Stomach (tissue), 9 donors: ENCODE results near the gene TGFBI. TPM values are rescaled to one million over a fixed set of nuclear protein-coding genes. Genes with fewer than 3 reads are reported as not detected.
A peak's percentile ranks its signal among the peaks of the same experiment; 100 is the strongest.

ENCODE experiments used
- DNase-seq, 2 donors: peaks; one replicate each; pipeline versions ENCODE4 v3.0.0 to v3.0.0-alpha.2; 2013 to 2019
- H3K27ac ChIP-seq, 5 donors: fragments of 200-600 bp in 4 of 5; sonication (generic) in 4 of 5; one replicate each; pipeline ENCODE4 v1.5.1; 2013 to 2019; ENCODE audit warnings: mild to moderate bottlenecking in 1 of 5, moderate library complexity in 1 of 5
- H3K27me3 ChIP-seq, 3 donors: fragments of 200-600 bp; sonication (generic); one replicate each; pipeline ENCODE4 v1.5.1; 2017 to 2019; ENCODE audit warnings: mixed run types in 1 of 3
- H3K36me3 ChIP-seq, 4 donors: fragments of 200-600 bp; sonication (generic); 1 replicate in 3 of 4; 2 replicates in 1 of 4; pipeline ENCODE4 v1.5.1; 2016 to 2019
- H3K4me1 ChIP-seq, 4 donors: fragments of 200-600 bp; sonication (generic); one replicate each; pipeline ENCODE4 v1.5.1; 2016 to 2019
- H3K4me3 ChIP-seq, 4 donors: fragments of 200-600 bp; sonication (generic) in 3 of 4; one replicate each; pipeline ENCODE4 v1.5.1; 2016 to 2019; ENCODE audit warnings: mild to moderate bottlenecking in 1 of 4
- H3K9me3 ChIP-seq, 4 donors: fragments of 200-600 bp; sonication (generic); one replicate each; pipeline ENCODE4 v1.5.1; 2016 to 2019
- EP300 ChIP-seq: sonication (generic); formaldehyde crosslinking; IDR thresholded peaks from one replicate; pipeline ENCODE4 v1.6.1; 2017; ENCODE audit warnings: antibody characterized with exemption
- POLR2A ChIP-seq, 4 donors: fragments of 450-650 bp; IDR thresholded peaks; one replicate each; pipeline ENCODE4 v1.6.1; 2016; ENCODE audit warnings: antibody characterized with exemption in 4 of 4, control low read depth in 2 of 4, mild to moderate bottlenecking in 1 of 4, moderate library complexity in 1 of 4
- POLR2AphosphoS5 ChIP-seq, 3 donors: sonication (generic); formaldehyde crosslinking; IDR thresholded peaks; one replicate each; pipeline ENCODE4 v1.6.1; 2016; ENCODE audit warnings: antibody characterized with exemption in 3 of 3
- WGBS, 5 donors: extraction: QIAGEN DNeasy Blood & Tissue Kit in 3 of 5; methylation state at CpG; one replicate each; pipeline versions ENCODE4 v1.1.5 to v1.1.7; 2013 to 2018; 5-methylcytosine and 5-hydroxymethylcytosine counted together
- intact Hi-C: fragments of 100-400 bp; cut with DNase I; formaldehyde crosslinking; loops from one replicate; pipeline ENCODE4 v1.15.1; 2023; ENCODE audit warnings: low total_unique reads
- polyA plus RNA-seq, 3 donors: library from polyadenylated mRNA; stranded (reverse); fragments of 200-250 nt; gene quantifications; one replicate each; pipeline ENCODE4 v1.2.3, GENCODE V29; 2013
- total RNA-seq, 5 donors: library from RNA; depleted of rRNA; stranded (reverse); fragments of >200 nt; gene quantifications; one replicate each; pipeline versions ENCODE4 v1.1.0 to v1.2.3, GENCODE V29; 2014 to 2016
- TF ChIP-seq, protein P1 (sequence below), 7 experiments: fragments of 450-650 bp in 4 of 7; fragments of 200-600 bp in 3 of 7; sonication (generic) in 3 of 7; IDR thresholded peaks; one replicate each; pipeline ENCODE4 v1.5.1; 2016 to 2019; ENCODE audit warnings: antibody characterized with exemption in 7 of 7, control low read depth in 2 of 7, mild to moderate bottlenecking in 1 of 7
- donor health status: healthy with polysubstance abuse.
- donor health status: Bipolar disorder and iron deficiency.
- donor health status: healthy.

The TGFBI gene
- total and polyA plus RNA-seq, 8 donors = 24.5 to 180 (median 62.2) TPM

DNA sequence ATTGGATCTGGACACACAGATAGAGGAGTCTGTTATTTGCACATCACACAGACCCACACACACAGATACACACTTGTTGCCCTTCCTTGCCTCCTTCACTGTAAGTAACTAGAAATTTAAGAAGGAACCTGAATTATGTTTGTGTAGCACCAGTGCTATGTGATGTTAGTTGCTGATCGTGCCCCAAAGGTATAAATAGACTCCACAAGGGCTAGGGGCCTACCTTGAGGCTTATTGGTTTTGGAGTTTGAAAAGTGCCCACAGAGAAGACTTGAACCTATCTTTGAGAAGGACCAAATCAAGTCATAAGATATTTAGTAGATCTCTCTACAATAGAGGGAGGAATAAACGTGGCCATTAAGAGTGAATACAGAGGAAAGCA, 8.8 kb upstream of the TGFBI start:
- TF ChIP-seq, protein P1, sequence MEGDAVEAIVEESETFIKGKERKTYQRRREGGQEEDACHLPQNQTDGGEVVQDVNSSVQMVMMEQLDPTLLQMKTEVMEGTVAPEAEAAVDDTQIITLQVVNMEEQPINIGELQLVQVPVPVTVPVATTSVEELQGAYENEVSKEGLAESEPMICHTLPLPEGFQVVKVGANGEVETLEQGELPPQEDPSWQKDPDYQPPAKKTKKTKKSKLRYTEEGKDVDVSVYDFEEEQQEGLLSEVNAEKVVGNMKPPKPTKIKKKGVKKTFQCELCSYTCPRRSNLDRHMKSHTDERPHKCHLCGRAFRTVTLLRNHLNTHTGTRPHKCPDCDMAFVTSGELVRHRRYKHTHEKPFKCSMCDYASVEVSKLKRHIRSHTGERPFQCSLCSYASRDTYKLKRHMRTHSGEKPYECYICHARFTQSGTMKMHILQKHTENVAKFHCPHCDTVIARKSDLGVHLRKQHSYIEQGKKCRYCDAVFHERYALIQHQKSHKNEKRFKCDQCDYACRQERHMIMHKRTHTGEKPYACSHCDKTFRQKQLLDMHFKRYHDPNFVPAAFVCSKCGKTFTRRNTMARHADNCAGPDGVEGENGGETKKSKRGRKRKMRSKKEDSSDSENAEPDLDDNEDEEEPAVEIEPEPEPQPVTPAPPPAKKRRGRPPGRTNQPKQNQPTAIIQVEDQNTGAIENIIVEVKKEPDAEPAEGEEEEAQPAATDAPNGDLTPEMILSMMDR (IDR thresholded peaks at IDR 0.05) = no peak
- no peak for TF ChIP-seq POLR2AphosphoS5 (IDR thresholded peaks at IDR 0.05)
- TF ChIP-seq EP300 = no peak
- TF ChIP-seq POLR2A (IDR thresholded peaks at IDR 0.05) = no peak
- intact Hi-C loops = no loop called here
- peak overlapping the region in 4 of 5 donors; percentile 42 to 79 (median 64) for H3K27ac ChIP-seq
- no peak overlapping the region for H3K4me3 ChIP-seq
- DNase-seq = no peak
- no peaks in the 10 kb centered on the region for H3K36me3 ChIP-seq
- peaks cover 15 to 54% (median 24%) of the 10 kb centered on the region in 4 donors for H3K4me1 ChIP-seq
- H3K9me3 ChIP-seq = no peaks in the 10 kb centered on the region
- H3K27me3 ChIP-seq = no peaks in the 10 kb centered on the region
- WGBS, 5 donors = 62 to 82% (median 70%) methylated on average over 2 of the region's 2 CpGs

DNA sequence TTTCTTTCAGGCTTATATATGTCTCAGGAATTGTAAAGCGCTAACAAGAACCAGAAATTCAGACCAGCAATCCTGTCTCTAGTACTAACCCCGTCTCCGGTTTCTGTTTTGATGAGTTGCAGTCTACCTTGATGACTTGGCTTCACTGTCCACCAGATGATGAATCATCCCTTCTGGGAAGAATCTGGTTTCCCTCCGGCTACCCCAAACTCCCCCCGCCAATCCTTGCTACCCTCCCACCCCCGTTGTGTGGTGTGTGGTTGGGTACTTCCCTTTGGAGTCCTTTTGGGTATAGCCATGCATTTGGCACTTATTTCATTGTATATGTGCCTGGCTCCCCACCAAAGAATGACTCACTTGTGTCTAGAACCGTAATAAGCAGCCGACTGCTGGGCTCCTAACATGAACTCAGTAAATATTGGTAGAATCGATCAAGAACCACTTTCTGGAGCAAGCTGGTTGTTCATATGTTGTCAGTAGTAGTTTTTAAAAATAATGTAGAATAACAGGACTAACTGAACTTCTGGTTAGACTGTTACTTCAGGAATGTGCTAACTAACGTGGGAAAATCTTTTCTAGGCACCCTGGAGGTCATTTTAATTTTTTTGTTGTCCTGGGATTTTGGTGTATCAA, 8.3 kb upstream of the TGFBI start:
- TF ChIP-seq, protein P1 (IDR thresholded peaks at IDR 0.05) = no peak
- TF ChIP-seq POLR2A (IDR thresholded peaks at IDR 0.05) (no peak), POLR2AphosphoS5 (IDR thresholded peaks at IDR 0.05) (peak in 1 of 3 donors; percentile 57)
- peaks cover 15 to 52% (median 26%) of the 10 kb centered on the region in 4 donors for H3K4me1 ChIP-seq
- no peaks in the 10 kb centered on the region for H3K27me3 ChIP-seq
- no peaks in the 10 kb centered on the region for H3K9me3 ChIP-seq
- WGBS, 5 donors = 48 to 65% (median 56%) methylated on average over 10 of the region's 10 CpGs
- no peaks in the 10 kb centered on the region for H3K36me3 ChIP-seq
- H3K4me3 ChIP-seq = no peak overlapping the region
- intact Hi-C loops = no loop called here
- DNase-seq = peak in 1 of 2 donors; percentile 58
- peak overlapping the region in 4 of 5 donors; percentile 42 to 79 (median 64) for H3K27ac ChIP-seq

DNA sequence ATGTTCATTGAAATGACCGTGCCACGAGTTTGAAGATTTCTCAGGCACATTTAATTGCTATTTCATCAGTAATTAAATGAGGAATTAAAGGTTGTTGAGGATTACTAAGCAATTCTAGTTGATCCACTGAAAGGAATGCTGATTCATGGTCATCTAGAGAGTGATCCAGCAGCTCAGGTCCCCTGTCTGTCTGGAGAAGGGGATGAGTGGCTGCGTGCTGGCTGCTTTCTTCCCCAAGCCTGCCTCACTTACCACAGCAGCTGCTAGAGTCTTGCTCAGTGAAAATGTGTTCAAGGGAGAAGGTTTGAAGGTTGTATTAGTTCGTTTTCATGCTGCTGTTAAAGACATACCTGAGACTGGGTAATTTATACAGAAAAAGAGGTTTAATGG, 7.8 kb upstream of the TGFBI start:
- WGBS, 5 donors = 58 to 77% (median 74%) methylated on average over 4 of the region's 4 CpGs
- peak overlapping the region in 3 of 5 donors; percentile 42 to 79 (median 68) for H3K27ac ChIP-seq
- TF ChIP-seq POLR2AphosphoS5 (IDR thresholded peaks at IDR 0.05) (no peak), EP300 (no peak), POLR2A (IDR thresholded peaks at IDR 0.05) (no peak)
- TF ChIP-seq, protein P1 (IDR thresholded peaks at IDR 0.05) = no peak
- no peak for DNase-seq
- no peaks in the 10 kb centered on the region for H3K27me3 ChIP-seq
- intact Hi-C loops = no loop called here
- H3K36me3 ChIP-seq = no peaks in the 10 kb centered on the region
- H3K4me1 ChIP-seq = peaks cover 15 to 56% (median 29%) of the 10 kb centered on the region in 4 donors
- H3K9me3 ChIP-seq = no peaks in the 10 kb centered on the region
- no peak overlapping the region for H3K4me3 ChIP-seq

DNA sequence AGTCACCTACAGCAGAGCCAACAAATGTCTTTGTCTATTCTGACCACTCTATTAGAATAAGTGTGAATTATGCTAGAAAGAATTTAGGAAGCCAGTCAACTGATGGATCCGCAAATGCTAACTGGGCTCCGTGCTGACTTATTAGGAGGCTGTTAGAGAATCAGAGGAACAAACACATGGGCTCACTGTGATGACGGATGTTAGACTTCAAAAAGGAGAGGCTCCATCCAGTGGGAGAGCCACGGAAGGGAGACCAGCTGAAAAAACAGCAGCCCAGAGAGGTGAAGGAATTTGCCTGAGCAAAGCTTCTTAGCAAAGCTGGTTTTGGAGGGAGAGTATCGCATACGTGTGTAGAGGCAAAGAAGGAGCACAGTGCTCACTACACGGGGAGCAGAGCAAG, 5.8 kb upstream of the TGFBI start:
- TF ChIP-seq POLR2A (IDR thresholded peaks at IDR 0.05) (no peak), POLR2AphosphoS5 (IDR thresholded peaks at IDR 0.05) (no peak), EP300 (no peak)
- TF ChIP-seq, protein P1 (IDR thresholded peaks at IDR 0.05) = no peak
- no peak overlapping the region for H3K27ac ChIP-seq
- H3K27me3 ChIP-seq = peaks cover 0 to 2% (median 0%) of the 10 kb centered on the region in 3 donors
- no peaks in the 10 kb centered on the region for H3K9me3 ChIP-seq
- H3K4me1 ChIP-seq = peaks cover 15 to 48% (median 30%) of the 10 kb centered on the region in 4 donors
- intact Hi-C loops = no loop called here
- DNase-seq = no peak
- no peaks in the 10 kb centered on the region for H3K36me3 ChIP-seq
- 80 to 86% (median 83%) methylated on average over 7 of the region's 7 CpGs for WGBS, 5 donors
- no peak overlapping the region for H3K4me3 ChIP-seq
